OCI-LY3 (cell line): ENCODE data around the gene DAGLA.

Experiments used
- EZH2phosphoT487 ChIP-seq: fragments of 200-600 bp; shearing (Covaris generic); IDR thresholded peaks from 2 replicates; pipeline ENCODE4 v1.6.1; 2018; ENCODE audit warnings: antibody characterized with exemption, mixed run types, low read depth
- TF ChIP-seq, protein P1 (sequence below): fragments of 200-600, 300-600 bp; sonication (generic); IDR thresholded peaks from 2 replicates; pipeline ENCODE4 v1.5.1; 2014; ENCODE audit warnings: antibody characterized with exemption, low read length, low read depth

DNA sequence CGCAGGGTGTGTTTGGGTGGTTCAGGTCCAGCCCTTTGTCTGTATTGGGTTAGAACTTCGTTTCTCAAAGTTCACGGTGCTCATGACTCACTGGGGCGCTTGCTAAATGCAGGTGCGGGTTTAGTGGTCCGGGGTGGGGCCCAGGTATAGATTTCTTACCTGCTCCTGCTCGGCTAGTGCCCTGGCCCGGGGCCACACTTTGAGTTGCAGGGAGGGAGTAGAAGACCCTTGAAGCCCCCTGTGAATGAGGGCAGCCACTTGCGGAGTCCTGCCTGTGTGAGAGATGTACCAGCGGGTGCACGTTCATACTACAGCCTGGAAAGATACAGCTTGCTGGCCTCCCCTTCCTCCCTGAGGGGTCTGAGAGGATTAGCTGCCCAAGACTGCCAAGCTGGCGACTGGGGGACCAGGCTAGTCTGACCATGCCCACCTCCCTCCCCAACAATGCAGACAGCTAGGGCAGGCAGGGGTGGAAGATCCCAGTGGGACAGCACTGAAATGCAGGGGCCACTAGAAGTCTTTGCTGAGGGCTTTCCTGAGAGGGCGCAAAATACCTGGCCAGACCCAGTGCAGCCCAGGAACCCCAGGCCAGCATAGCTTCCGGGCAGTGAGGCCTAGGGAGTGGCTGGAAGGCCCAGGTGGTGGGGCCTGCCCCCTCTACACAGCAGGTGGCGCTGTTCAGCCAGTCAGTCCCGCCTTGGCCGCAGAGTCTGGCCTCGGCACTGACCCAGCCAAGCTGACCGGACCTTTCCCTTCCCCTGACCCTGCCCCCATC lies 67.2 kb downstream of the DAGLA start:
- TF ChIP-seq EZH2phosphoT487 = no peak
- TF ChIP-seq, protein P1, sequence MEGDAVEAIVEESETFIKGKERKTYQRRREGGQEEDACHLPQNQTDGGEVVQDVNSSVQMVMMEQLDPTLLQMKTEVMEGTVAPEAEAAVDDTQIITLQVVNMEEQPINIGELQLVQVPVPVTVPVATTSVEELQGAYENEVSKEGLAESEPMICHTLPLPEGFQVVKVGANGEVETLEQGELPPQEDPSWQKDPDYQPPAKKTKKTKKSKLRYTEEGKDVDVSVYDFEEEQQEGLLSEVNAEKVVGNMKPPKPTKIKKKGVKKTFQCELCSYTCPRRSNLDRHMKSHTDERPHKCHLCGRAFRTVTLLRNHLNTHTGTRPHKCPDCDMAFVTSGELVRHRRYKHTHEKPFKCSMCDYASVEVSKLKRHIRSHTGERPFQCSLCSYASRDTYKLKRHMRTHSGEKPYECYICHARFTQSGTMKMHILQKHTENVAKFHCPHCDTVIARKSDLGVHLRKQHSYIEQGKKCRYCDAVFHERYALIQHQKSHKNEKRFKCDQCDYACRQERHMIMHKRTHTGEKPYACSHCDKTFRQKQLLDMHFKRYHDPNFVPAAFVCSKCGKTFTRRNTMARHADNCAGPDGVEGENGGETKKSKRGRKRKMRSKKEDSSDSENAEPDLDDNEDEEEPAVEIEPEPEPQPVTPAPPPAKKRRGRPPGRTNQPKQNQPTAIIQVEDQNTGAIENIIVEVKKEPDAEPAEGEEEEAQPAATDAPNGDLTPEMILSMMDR = peak; percentile 96
